GM18526 (cell line): Measurements from ENCODE around the gene DNAI1.

ENCODE experiments used
- POLR2A ChIP-seq: IDR thresholded peaks from 3 replicates; pipeline ENCODE4 v1.6.1; 2011; ENCODE audit not compliant: insufficient read length; ENCODE audit errors: extremely low read depth

Gene DNAI1

DNA sequence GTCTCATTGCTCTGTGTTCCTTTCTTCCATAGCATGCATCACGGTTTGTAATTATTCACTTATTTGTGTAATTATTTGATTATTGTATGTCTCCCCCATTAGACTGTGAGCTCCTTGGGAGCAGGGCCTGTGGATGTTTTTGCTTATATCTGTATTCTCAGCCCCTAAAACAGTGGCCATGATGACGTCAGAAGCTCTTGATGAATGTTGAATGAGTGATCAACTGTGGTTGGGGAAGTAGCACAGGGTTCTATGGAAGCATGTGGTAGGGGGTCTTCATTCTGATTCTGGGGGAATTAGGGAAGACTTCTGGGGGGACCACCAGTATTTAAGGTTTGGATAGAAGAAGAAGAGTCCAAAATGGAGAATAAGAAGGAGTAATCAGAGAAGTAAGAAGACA is 6.0 kb downstream of the DNAI1 start:
- TF ChIP-seq POLR2A, result no peak

GRCh38 chr9:34465468-34465867 is 6.9 kb downstream of the DNAI1 start:
- TF ChIP-seq POLR2A, result no peak

DNA sequence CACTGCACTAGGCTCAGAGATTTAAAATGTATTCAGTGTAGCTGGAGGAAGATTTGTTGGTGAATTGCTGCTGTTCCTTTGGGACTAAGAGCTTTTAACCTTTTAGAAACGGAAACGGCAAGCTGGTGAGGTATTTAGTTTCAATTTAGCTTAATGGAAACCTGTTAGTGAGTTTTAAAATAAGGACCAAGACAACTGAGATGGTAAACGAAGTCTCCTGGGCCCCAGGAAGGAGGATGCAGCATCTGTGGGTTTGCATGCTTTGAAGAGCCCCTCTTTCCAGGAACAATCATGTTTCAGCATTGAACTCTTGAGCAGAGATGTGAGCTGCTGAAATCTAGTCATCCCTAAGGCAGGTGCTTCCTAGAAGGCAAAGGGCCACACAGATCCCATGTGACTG is 16.5 kb downstream of the DNAI1 start:
- TF ChIP-seq POLR2A, result no peak

- no peak for TF ChIP-seq POLR2A
Observed at GRCh38 chr9:34477541-34477940, 18.9 kb downstream of the DNAI1 start.

GRCh38 chr9:34479431-34479866 is 20.8 kb downstream of the DNAI1 start:
- TF ChIP-seq POLR2A, result no peak

DNA sequence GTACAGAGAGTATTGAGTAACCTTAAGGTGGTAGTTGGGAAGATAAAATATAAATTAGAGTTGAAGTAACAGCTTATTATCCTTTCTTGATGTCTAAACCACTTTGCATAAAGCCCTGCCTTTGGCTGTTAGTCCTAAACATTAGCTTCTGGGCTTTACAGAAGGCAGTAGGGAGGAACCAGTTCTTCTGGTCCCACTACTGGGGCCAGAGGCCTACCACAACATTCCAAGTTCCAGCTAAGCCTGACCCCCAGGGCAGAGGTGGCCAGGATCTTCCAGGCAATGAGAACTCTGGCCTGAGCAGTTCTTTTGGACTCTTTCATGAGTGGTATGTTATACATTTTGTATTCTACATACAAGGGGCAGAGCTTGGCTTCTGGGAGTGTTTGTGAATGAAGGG is 26.1 kb downstream of the DNAI1 start:
- no peak for TF ChIP-seq POLR2A

GRCh38 chr9:34485822-34486221 is 27.2 kb downstream of the DNAI1 start:
- no peak for TF ChIP-seq POLR2A

DNA sequence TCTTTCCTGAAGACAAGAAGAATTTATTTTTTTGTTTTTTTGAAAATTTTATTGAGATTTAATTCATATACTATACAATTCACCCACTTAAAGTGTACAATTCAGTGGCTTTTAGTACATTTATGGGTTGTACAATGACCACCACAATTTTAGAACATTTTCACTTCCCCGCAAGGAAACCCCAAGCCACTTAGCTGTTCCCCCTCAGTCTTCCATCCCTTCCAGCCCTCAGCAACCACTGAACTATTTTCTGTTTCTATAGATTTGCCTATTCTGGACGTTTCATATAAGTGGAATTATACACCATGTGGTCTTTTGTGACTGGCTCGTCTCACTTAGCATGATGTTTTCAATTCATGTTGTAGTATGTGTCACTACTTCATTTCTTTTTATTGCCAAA is 28.0 kb downstream of the DNAI1 start:
- no peak for TF ChIP-seq POLR2A

- TF ChIP-seq POLR2A, result no peak
Observed at GRCh38 chr9:34490360-34490759, 31.8 kb downstream of the DNAI1 start.

DNA sequence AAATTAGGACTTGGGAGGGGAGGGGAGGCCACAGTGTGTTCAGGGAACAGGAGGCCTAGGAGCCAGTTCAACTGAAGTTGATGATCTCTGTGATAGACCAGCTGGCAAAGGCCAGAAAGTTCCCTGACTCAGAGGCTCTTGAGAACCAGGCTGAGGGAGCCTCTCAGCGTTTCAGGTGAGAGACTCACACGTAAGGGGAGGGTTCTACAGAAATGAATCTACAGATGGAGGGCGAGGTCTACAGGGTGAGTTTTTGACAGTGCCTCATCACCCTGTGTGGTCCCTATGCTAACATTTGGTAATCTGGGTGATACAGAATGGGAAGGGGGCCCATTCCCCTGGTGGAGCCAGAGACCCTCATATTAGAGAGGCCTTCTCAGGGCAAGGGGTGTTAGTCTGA is 32.2 kb downstream of the DNAI1 start:
- no peak for TF ChIP-seq POLR2A

DNA sequence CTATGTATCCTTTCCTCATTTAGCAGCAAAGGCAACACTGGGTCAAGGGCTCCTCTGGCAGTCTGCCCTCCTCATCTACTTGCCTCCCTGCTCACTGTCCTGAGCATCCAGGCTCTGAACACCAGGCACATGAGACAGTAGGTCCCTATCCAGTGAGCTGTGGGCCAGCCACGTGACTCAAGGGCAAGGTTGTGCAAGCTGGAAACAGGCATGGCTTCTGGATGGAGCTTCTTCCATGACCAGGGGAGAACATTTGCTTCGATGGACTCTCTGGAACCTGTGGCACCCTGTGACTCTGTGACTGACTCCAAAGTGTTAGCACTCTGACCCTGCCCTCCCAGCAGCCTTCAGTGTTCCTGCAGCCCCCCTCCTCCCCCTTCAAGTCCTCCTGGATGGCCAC is 33.0 kb downstream of the DNAI1 start:
- TF ChIP-seq POLR2A, result no peak

DNA sequence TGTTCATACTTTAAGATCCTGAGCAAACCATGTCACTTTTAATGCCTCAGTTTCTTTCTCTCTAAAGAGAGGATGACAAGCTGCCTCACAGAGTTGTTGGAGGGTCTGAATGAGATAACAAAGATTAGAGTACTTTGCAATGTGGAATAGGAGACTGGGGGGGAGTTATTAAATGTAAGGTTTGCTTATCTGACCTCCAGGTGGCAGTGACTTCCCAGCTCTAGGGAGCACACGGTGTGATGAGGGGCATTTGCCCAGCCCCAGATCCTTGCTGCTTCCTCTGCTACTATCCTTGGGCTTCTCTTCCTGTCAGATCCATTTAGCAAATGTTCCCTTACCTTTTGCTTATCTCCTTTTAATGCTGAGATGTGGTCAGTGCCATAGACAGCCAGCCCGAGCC is 33.4 kb downstream of the DNAI1 start:
- no peak for TF ChIP-seq POLR2A

DNA sequence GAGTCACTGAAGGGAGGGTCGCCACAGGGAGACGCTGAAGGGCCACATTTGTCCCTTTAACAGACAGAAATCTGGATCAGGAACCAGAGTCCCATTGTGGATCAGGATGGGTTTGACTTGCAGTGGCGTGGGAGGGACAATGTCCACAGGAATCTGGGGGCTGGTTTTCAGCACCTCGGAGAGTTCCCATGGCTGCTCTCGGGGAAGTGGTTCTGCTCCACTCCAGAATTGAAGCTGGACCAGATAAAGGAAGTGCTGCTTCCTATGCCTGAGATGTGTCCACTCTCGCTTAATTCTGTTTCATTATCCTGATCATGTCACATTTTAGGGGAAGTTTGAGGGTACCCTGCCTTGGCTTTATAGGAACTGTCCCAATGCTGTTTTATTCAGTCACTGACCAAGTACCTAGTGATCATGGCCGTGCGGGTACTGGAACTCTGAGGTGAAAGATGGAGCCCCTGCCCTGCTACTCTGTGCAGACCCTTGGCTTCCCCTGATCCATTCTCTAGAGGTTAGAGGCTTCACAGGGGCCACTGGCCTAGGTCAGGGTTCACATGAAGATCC is 35.4 kb downstream of the DNAI1 start:
- TF ChIP-seq POLR2A, result no peak

- no peak for TF ChIP-seq POLR2A
Observed at GRCh38 chr9:34496149-34496712, 37.6 kb downstream of the DNAI1 start.

- TF ChIP-seq POLR2A, result no peak
Observed at GRCh38 chr9:34498553-34498952, 39.9 kb downstream of the DNAI1 start.

DNA sequence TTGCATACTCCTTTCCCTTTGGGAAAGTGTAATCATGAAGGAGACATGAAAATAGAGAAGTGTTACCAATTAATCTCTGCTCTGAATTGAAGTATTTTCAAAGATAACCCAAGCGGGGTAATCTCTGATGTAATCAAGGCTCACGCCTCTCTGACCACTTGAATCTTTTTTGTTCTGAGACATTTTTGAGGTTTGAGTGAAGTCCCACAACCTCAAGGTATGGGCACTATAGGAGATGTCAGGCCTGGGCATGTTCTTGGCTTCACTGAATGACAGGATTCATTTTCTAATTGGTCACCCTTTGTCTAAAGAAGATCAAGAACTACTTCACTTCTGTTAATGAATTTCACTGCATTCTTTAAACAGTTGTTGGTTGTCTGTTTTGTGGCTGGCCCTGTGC is 40.5 kb downstream of the DNAI1 start:
- no peak for TF ChIP-seq POLR2A

GRCh38 chr9:34500623-34501267 is 42.1 kb downstream of the DNAI1 start:
- no peak for TF ChIP-seq POLR2A
